AG20443 (cell line): ENCODE results near the gene CFAP251.
"Not testable (repeated sequence)": the region's sequence is repeated elsewhere in the genome, so short reads cannot be mapped to it uniquely, and the experiment has no call there.

Source experiments
- DNase-seq: peaks from one replicate; pipeline ENCODE4 v3.0.0; 2012; ENCODE audit warnings: low spot score, mixed read lengths

The CFAP251 gene

DNA sequence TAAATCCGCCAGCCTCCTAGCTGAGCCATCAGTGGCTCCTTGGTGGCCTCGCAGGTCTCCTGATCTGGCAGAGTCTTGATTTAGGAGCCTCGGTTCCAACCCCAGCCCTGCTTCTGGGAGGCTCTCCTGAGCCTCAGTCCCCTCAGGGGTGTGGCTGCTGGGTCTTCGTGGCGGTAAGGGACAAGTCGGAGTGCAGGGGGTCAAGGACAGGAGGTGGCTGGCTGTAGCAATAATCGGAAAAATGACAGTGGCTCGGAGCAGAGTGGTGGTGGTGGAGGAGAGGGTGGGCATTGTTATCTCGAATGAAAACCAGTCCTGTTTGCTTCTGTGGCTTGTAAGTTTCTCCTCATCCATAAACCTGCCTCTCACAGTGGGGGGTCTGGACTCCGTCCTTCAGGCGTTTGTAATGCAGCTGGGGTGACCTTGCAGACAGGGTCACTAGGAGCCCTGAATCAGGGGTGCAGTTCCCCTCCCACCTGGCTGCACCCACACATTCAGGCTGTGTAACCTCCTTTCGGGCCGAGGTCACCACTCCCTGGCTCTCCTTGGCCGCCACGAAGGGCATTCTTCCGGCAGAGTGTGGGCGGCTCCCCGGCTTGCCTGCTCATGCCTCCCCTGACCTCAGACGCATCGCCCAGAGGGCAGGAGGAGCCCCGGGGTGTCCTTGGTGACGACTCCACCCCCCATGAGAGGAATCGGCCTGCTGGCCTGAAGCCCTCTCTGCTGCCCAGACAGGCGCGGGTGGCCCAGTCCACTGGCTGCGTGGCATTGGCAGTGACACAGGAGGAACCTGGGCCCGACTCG is 111.4 kb downstream of the CFAP251 start:
- DNase-seq, result no peak

GRCh38 chr12:122030424-122031035 is 112.1 kb downstream of the CFAP251 start:
- DNase-seq, result no peak

- DNase-seq, result peak; percentile 83
Observed at GRCh38 chr12:122031342-122032216, 113.2 kb downstream of the CFAP251 start.

GRCh38 chr12:122032580-122032979 is 114.2 kb downstream of the CFAP251 start:
- DNase-seq, result no peak

DNA sequence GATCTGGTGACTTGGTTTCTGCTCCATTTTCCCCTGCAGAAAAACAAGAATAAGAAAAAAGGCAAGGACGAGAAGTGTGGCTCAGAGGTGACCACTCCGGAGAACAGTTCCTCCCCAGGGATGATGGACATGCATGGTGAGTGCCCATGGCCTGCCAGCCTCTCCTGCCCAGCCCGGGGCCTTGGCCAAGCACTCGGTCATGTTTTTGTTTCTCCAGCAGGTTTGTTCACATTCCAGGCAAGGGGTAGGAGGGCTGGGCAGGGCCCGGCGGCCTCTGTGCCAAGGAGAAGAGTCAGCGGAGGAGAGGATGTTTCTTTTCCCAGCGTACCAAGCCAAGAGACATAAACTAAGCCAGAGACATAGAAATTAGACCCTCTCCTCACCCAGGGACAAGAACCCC is 116.9 kb downstream of the CFAP251 start:
- no peak for DNase-seq

DNA sequence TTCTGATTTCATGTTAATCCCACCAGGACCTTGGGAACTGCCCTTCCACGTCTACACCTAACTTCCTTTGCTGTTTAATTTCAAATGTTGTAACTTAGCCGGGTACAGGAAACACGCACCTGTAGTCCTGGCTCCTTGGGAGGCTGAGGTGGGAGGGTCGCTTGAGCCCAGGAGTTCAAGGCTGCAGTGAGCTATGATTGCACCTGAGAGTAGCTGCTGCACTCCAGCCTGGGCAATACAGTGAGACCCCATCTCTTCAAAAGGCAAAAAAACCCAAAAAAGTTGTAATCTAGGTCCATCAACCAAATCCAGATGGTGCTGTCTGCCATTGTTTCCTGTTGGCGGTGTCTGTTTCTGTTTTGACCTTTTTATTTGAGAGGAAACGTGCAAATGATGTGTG is 117.8 kb downstream of the CFAP251 start:
- DNase-seq, result no peak

DNA sequence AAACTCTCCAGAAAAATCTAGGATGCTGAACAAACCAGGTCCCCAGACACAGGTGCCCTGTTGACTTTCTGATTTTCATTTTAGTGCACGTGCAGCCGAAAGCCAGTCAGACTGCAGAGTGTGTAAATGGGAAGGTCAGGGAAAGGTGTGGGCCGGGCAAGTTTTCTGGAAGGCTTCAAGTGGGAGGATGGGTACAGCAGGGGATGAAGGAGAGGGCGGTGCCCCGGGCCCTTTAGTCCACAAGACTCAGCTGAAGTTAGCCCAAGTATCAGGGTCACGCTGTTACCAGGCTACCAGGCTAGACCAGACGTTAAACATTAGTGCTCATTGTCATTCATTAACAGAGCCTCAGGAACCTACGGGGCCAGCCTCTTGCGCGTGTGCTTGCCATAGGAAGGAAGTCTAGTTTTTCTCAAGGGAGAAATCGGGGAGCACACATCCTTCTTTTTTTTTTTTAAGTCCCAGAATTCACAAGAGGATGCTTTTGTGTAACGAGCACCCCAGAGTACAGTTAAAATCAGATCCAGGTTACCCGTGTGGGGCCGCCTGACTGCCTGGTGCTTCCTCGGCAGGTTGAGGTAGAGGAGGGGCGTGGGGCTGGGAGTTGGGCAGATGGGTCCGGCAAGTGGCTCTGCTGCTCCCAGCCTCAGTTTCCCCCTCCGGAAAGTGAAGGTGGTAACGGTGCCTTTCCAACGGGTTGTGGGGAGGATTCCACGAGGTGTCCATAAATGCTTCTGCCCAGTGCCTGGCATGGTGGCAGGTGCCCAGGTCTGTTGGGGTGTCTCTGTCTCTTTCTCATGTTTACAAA is 122.4 kb downstream of the CFAP251 start:
- DNase-seq, result no peak

- DNase-seq, result not testable (repeated sequence)
Observed at GRCh38 chr12:122041458-122041857, 123.1 kb downstream of the CFAP251 start.

GRCh38 chr12:122042910-122043309 is 124.5 kb downstream of the CFAP251 start:
- DNase-seq, result no peak

DNA sequence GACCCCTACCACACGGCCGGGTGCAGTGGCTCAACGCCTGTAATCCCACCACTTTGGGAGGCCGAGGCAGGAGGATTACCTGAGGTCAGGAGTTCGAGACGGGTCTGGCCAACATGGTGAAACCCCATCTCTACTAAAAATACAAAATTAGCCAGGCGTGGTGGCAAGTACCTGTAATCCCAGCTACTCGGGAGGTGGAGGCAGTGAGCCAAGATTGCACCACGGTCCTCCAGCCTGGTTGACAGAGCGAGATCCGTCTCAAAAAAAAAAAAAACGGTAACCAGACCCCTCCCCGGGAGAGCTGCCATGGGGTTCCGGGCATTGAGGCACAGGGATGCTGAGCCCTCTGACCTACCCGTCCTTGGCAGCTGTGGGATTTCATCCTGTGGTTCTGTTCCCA is 125.1 kb downstream of the CFAP251 start:
- no peak for DNase-seq

DNA sequence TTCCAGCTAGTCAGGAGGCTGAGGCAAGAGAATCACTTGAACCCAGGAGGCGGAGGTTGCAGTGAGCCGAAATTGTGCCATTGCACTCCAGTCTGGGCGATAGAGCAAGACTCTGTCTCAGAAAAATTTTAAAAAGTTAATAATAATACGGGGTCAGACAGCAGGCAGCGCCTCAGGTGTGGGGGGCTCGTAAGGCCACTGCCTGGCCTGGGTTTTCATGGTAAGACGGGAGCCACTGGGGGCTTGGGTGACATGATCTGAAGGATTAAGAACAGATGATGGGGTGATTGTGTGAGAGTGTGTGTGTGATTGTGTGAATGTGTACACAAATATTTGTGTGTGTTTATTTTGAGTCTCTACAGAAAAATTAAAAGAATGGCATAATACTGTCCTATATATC is 126.9 kb downstream of the CFAP251 start:
- no peak for DNase-seq

DNA sequence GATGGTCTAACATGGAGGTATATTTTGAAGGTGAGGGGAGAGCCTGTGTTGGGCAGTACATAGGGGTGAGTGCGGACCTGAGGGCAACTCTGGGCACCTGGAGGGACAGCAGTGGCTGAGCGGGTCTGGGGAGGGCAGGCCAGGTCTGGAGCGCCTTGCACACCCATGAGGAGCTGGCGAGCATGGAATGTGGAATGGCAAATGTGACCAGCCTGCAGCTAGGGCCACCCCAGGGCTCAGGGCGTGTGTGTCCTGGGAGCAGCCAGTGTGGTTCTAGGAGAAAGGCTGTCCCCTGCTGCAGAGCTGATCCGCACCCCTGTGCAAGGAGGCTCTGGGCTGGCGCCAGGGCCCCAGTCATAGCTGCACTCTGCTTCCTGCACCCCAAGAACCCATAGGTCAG is 127.8 kb downstream of the CFAP251 start:
- no peak for DNase-seq

DNA sequence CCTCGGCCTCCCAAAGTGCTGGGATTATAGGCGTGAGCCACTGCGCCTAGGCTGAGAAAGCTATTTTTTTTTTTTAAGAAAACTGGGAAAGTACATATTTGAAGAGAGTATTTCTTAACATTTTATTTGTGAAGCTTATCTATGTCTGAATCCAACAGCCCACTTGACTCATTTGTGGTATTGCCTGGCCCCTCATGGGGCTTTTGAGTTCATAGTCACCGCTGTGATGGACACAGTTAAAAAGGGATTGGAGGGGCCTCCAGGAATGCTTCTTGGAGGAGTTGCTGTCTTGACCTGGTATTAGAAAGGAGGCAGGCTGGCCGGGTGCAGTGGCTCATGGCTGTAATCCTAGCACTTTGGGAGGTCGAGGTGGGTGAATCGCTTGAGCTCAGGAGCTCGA is 129.8 kb downstream of the CFAP251 start:
- DNase-seq, result no peak

GRCh38 chr12:122049827-122050226 is 131.4 kb downstream of the CFAP251 start:
- DNase-seq, result no peak

DNA sequence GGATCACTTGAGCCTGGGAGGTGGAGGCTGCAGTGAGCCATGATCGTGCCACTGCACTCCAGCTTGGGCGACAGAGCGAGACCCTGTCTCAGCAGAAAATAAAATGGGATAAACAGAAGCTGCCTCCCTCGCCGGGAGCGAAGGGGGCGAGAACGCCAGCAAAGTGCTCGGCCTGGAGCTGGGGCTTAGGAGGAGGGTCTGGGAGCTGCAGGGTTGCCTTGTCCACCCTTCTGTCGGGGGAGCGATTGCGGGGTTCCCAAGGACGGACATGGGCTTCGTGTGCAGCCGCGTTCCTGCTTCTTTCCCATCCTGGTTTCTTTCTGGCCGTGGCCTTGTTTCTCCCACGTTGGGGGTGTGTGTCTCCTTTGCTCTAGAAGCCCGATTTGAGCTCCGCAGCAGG is 132.3 kb downstream of the CFAP251 start:
- no peak for DNase-seq

- no peak for DNase-seq
Observed at GRCh38 chr12:122051231-122051876, 133.0 kb downstream of the CFAP251 start.

- DNase-seq, result no peak
Observed at GRCh38 chr12:122052285-122052684, 133.9 kb downstream of the CFAP251 start.
